Measurements from ENCODE around the gene ERAL1.
"Not testable (repeated sequence)": the region's sequence is repeated elsewhere in the genome, so short reads cannot be mapped to it uniquely, and the experiment has no call there.

ERAL1 gene

DNA sequence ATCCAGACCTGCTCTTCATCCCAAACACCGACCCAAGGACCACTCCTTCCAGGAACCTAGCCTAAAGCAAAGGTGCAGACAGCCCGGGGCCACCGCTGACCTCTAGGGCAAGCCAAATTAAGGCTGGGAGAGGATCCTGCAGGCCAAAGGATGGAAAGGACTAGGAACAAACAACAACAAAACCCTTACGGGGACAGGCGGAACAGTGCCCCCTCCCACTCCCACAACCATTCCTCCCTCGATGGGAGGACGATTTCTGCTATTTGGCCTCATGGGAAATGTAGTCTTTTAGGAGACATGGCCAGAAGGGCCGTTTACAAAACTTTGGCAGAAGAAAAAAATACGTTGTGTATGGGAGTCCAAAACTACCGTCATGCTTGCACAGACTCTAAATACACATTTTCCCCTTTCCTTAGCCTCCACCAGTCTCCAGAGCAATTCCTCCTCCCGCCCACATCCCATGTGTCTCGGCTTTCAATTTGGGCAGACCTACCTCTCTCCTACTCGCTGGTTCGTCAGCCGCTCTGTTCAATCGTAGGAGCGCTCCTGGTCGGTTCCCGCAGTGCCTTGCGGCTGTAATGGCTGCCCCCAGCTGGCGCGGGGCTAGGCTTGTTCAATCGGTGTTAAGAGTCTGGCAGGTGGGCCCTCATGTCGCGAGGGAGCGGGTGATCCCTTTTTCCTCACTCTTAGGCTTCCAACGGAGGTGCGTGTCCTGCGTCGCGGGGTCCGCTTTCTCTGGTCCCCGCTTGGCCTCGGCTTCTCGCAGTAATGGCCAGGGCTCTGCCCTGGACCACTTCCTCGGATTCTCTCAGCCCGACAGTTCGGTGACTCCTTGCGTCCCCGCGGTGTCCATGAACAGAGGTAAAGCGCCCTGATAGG lies at the start of gene ERAL1:
Gene ERAL1, plus strand, starts transcription at position 560 of the 879 bp plus-strand sequence. Its CDS starts 19 bp downstream, at position 579.
- peak; percentile 95 for DNase-seq (ENCODE audit: low spot score)

DNA sequence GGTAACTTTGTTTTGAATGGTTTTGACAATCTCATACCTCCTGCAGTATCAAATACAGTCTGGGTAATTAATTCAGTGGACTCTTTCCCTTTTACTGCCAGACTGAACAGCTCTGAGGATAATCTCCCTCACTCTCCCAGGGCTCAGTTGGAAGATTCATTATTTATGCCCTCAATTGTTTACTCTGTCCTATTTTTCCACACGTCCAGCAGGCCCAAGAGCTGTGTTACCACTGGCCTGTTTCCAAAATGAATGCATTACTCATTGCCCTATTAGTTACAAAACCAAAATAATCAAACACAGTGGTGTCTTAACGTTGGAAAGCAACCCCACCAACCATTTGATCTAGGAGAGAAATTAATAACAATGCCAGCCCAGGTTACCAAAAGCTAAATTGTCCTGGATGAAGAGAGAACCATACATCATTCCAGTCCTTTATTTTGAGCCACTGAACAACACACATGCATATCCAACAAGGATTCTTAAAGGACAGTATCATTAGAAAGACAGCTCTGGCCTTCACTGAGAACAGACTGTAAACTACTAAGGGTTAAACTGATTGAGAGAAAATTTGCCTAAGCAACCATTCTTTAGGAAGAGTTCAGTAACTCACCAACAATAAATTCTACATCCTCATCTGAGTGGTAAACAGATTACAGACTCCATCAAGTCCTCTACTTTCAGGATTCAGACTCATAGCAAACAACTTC lies 46.7 kb upstream of the ERAL1 start:
- peak; percentile 56 for DNase-seq (ENCODE audit: low spot score)

DNA sequence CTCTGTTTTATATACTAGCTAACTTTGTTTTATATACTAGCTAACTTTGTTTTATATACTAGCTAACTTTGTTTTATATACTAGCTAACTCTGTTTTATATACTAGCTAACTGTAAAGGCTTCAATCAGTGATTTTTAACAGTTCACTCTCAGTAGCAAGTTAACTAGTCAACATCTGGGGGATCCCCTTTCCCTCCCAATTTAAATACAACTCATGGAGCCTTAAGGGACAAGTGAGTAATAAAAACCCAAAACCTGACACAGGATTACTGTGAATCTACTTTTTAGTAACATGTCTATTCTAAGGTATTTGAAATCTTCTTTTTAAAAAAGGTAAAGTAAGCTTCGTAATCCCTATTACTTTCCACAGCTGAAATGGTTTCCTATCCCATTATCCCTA lies 44.4 kb upstream of the ERAL1 start:
- no peak for DNase-seq (ENCODE audit: low spot score)

DNA sequence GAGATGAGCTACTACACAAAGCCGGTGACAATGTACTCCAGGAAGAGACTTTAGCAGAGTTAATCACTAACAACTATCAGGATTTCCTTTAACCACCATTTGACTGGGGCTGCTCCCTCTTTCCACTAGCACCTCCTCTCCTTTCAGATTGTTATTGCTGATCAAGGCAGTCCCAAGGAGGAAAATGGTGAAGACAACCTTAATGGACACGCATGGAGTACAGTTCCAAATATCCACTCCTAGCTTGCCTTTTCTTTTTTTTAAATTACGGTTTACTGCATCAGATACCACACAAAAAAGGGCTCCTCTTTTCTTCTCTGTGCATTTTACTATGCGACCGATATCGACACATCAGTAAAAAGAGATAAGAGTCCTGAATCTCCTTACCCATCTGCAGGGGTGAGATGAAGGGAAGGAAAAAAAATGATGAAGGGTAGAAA lies 43.1 kb upstream of the ERAL1 start:
- DNase-seq (ENCODE audit: low spot score) = peak; percentile 8

DNA sequence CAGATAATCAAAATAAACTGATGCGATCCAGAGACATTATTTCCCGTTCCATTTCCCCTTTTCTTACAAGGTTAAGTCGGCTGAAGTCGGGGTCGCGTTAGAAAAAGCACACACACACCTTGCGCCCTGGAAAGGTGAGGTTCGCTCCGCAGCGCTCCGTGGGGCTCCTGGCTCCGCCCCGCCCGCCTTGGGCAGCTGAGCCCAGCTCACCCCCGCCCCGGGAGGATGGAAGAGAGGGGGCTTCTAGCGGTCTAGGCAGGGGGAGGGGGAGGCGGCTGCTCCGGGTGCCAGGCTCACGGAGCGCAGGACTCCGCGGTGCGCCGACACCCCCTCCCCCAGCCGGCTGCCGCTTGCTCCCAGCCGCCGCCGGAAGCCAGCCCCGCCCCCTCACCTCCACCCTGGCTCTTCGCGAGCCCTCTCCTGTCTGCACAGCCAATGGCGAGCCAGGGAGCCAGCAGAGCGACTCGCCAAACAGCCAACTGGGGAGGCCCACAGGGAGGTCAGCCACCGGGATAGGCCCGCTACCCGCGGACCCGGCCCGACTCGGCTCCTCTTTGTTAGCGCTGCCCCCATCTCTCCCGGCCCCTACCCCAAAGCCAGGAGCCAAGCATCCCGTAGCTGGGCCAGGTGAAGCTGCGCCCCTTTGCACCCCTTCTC lies 42.6 kb upstream of the ERAL1 start:
- peak; percentile 99 for DNase-seq (ENCODE audit: low spot score)

DNA sequence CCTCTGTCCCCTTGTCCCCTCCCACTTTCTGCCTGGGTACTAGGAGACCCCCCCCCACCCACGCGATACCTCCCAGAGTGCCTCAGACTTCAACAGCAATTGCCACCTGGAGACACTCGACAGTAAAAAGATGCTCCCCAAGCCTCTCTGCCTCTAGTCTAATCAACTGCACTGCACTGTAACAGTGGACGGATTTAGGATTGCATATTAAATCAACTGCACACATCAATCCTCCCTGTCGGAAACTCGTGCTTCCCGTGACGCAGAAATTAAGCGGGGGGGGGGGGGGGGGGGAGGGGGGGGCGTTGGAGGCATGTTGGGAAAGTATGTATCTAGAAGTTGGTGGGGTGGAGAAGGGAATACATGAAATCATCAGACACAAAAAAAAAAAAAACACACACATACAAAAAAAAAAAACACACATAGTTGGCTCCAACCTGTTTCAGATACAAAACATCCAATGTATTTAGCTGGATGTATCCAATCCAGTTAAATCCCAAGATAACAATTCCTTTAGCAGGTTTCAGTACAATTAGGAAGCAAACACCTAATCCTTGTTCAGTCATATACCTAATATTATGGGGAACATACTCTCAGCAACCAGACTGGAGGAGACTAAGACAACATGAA lies 42.0 kb upstream of the ERAL1 start:
- no peak for DNase-seq (ENCODE audit: low spot score)

DNA sequence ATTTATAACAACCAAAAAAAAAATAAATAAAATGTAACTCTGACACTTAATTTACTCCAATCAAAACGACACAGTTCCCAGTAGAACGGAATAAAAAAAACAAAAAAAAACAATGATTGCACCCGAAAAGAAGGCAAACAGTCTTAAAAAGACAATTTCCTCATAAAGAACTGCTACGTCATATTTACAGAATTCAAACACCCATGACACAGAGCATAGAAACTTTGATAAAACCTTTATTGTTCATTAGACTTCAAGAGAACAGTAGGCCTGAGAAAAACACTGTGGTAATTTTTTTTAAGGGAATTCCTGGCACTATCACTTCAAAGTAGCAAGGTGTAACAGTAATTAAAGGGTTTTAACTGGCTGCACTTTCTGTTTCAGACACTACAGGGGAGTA lies 38.3 kb upstream of the ERAL1 start:
- DNase-seq (ENCODE audit: low spot score) = no peak

DNA sequence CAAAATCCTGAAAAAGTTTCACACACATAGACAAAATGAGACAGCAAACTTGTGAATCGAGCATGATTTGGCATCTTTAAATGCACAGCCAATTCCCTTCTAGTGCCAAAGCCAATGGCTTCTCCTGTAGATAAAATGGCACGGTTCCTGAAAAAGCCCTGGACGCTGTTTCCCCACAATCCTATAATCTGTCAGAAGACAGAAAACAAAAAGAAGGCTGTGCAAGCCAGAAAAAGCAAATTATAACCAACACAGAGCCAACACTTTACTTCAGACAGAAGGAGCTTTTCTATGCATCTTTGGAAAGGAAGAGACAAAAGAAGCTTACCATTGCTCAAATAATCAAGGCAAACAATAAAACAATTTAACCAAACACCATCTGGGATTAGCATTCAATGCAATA lies 36.0 kb upstream of the ERAL1 start:
- no peak for DNase-seq (ENCODE audit: low spot score)

DNA sequence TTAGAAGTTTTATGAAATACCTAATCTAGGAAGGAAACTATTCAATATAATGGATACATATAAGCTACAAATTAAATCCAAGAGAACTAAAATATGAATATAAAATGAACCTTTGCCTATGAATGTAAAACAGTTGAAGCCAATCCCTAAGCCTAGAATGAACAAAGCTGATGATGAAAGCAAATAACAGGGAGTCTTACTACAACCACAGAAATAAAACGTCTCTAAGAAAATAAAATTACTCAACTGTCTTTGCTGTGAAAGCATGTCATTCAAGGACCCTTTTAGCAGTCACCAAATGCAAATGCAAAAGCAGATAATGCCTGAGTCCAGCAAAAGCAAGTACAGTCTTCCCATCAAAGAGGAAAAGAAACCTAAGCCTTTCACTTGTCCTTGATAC lies 35.2 kb upstream of the ERAL1 start:
- DNase-seq (ENCODE audit: low spot score) = no peak

DNA sequence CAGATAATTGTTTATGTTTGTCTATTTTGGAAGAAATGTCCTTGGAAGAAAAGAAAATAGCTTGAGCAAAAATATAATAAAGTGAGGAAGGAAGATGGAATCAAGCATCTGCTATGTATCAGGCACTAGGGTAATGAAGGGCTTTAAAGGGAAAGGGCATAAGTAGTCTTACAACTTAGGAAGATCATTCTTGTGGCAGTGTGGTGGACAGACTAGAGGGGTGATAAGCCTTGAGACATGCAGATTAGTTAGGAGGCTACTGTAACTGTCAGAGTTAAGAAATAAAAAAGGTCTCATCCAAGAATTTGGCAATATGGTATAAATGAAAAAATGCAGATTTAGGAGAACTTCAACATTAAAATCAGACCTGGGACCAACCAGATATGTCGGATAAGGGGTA lies 27.1 kb upstream of the ERAL1 start:
- DNase-seq (ENCODE audit: low spot score) = no peak

DNA sequence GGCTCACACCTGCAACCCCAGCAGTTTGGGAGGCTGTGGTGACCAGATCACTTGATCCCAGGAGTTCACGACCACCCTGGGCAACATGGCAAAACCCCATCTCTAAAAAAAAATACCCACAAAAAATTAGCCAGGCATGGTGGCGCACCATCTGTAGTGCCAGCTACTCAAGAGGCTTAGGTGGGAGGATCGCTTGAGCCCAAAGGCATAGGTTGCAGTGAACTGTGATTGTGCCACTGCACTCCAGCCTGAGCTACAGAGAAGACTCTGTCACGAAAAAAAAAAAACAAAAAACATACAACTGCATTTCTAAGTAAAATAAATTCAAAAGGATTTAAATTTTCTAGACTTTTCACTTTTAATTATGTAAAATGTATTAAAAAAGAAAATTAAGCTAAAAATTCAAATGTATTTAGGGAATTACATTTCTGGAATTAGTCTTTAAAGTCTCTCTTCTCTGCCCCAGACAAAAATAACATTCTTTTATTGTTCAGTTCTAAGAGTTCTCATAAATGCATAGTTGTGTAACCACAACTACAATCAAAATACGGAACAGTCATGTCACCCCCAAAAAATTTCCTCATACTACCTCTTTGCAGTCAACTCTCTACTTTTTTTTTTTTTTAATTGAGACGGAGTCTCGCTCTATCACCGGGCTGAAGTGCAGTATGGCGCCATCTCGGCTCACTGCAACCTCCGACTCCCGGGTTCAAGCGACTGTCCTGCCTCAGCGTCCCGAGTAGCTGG lies 26.3 kb upstream of the ERAL1 start:
- DNase-seq (ENCODE audit: low spot score) = no peak

DNA sequence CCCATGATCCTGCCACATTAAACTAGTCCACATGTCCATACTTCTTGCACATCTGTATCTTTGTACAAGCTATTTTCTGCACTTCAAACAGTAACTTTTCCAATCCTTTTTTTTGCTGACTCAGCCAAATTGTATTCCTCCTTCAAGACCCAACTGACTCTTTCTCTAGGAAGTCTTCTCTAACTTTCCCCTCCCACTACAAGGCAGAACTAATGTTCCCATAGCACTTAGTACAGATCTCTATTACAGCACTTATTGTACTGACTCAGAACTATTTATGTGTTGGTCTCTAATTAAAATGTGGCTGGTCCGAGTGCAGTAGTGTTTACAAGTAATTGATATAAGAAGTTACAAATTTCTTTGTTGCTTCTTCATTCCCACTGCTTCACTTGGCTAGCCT lies 20.4 kb upstream of the ERAL1 start:
- no peak for DNase-seq (ENCODE audit: low spot score)

DNA sequence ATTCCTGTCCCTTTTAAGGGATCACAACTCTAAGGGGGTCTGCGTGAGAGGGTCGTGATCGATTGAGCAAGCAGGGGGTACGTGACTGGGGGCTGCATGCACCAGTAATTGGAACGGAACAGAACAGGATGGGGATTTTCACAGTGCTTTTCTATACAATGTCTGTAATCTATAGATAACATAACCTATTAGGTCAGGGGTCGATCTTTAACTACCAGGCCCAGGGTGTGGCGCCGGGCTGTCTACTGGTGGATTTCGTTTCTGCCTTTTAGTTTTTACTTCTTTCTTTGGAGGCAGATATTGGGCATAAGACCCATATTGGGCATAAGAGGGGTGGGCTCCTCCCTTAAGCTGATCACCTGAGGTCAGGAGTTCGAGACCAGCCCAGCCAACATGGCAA lies 18.3 kb upstream of the ERAL1 start:
- DNase-seq (ENCODE audit: low spot score) = not testable (repeated sequence)

DNA sequence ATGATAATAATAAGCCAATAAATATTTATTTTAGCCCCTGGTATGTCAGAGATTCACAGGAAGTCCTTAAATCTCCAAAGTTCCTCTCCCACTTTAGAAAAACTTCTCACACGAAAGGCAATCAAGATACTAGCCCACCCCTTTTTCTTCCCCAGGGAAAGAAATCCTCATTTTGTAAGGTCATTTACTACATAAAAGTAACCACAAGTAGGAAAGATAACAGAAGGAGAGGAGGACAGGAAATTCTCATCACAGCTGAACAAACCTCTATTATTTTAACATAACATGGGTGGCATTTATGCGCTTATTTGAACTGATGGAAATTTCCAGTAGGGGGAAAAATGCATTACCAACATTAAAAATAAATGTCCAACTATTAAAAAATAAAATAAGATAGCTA lies 15.6 kb upstream of the ERAL1 start:
- DNase-seq (ENCODE audit: low spot score) = no peak

DNA sequence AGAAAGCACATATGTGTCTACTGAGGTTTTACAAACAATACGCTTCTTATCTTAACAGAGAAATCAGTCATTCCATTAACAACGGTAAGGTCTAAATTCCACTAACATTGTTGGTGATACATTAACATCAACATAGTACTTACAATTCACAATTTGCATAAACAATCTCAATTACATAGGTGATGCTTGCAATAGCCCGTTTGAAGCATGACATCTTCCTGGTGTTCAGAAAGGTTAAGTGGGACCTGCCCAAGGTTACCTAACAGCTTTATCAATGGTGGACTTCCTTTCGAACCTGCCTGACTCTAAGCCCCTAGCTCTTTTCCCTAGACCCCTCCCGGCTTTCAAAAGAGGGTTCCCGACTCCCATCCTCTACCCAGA lies 12.9 kb upstream of the ERAL1 start:
- DNase-seq (ENCODE audit: low spot score) = no peak

DNA sequence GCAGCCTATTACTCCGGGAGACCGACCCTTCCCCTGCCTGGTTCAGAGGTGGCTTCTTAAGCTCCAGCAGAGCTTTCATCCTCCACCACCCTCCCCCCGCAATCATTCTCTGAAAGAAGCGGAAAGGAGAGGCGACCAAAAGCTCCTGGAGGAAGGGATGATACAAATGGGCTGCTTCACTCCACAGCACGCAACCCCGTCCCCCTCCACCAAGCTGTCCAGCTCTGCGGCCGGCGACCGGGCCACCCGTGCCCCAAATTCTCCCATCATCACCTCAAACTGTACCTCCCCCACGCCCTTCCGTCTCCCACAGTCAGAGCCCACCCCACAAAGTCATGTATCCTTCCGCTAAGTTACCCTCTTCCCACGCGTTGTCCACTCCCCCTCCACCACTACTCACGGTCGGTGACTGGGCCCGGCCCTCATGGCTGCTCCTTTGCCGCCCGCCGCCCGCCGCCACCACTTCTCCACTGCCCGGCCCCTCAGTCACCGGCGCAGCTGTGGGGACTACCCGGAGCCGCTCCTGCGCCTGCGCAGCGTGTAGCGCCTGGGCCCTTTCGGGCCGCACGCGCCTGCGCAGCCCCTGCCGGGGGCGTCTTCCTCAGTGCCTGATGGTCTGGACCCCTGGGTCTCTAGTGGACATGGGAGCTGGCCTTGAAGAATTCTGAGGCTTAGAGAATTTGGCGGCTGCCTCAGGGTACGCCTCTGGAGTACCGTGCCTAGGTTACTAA lies 12.4 kb upstream of the ERAL1 start, which contains the start of gene FAM222B:
Gene FAM222B, minus strand, starts transcription at position 509 of the 731 bp plus-strand sequence. CDS start 76,123 bp downstream, outside the sequence.
- DNase-seq (ENCODE audit: low spot score) = peak; percentile 84

DNA sequence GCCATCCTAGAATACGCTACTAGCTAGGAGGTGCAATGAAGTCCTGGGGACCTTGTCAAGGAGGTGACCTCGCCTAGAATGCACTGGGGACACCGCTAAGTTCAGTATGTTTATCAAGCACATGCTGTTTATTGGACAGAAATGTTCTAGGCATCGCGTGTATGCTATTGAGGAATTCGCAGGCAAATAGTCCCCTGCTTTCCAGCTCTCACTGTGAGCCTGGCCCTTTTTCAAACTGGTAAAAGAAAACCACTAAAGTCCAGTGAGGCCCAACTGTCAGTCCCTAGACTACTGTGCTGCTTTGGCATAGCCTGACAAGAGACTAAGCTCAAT lies 11.0 kb upstream of the ERAL1 start:
- DNase-seq (ENCODE audit: low spot score) = no peak

DNA sequence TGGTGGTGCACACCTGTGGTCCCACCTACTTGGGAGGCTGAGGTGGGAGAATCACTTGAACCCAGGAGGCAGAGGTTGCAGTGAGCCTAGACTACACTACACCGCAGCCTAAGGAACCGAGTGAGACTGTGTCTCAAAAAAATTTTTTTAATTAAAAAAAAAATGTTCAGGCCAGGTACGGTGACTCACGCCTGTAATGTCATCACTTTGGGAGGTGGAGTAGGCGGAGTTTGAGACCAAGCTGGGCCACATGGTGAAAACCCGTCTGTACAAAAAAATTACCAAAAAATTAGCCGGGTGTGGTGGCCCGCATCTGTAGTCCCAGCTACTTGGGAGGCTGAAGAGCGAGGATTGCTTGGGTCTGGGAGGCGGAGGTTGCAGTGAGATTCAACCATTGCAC lies 8.6 kb upstream of the ERAL1 start:
- no peak for DNase-seq (ENCODE audit: low spot score)

DNA sequence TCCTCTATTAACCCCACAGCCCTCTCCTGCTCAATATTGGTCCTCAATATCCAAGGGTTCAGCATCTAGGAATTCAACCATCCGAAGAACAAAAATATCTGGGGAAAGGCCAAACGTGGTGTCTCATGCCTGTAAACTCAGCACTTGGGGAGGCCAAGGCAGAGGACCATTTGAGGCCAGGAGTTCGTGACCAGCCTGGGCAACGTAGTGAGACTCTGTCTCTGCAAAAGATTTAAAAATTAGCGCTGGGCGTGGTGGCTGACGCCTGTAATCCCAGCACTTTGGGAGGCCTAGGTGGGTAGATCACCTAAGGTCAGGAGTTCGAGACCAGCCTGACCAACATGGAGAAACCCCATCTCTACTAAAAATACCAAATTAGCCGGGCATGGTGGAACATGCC lies 8.1 kb upstream of the ERAL1 start:
- not testable (repeated sequence) for DNase-seq (ENCODE audit: low spot score)

DNA sequence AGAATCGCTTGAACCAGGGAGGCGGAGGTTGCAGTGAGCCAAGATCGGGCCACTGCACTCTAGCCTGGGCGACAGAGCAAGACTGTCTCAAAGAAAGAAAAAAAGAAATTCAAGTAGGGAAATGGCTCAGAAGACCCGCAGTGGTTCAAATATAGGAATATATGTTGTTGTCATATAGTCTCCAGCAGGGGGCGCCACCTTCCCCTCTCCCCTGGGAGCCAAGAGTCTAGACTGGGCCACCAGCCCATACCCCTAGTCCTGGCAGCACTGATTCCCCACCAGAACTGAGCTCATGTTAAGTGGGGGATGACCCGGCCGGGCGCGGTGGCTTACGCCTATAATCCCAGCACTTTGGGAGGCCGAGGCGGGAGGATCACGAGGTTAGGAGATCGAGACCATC lies 6.1 kb upstream of the ERAL1 start:
- DNase-seq (ENCODE audit: low spot score) = not testable (repeated sequence)

DNA sequence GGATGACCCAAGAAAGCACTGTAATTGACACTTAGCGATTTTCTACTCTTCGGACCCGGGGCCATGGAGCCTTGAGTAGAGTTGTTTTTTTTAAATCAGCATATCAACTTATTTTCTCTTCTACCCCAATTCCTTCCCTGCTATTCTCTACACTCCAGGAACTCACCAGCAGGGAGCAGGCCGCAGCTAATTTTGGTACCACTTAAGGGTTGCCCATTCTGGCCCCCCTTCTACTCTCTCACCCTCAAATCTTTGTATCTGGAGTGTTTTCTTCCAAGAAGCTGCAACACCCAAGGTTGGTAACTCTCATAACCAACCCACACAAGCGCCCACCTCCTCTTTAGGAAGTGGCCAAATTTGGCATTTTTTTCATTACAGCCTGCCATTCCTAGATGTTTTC lies 5.5 kb upstream of the ERAL1 start:
- DNase-seq (ENCODE audit: low spot score) = no peak

Data from Ammon's horn (tissue), 1 donor.